ENCODE results near the gene C1orf35. TPM values are rescaled to one million over a fixed set of nuclear protein-coding genes. Genes with fewer than 3 reads are reported as not detected.

The C1orf35 gene
- total and polyA plus RNA-seq, 2 donors (not counting 1 experiment from before 2014, with no cell fraction given) = 4.8 to 7.6 TPM

DNA sequence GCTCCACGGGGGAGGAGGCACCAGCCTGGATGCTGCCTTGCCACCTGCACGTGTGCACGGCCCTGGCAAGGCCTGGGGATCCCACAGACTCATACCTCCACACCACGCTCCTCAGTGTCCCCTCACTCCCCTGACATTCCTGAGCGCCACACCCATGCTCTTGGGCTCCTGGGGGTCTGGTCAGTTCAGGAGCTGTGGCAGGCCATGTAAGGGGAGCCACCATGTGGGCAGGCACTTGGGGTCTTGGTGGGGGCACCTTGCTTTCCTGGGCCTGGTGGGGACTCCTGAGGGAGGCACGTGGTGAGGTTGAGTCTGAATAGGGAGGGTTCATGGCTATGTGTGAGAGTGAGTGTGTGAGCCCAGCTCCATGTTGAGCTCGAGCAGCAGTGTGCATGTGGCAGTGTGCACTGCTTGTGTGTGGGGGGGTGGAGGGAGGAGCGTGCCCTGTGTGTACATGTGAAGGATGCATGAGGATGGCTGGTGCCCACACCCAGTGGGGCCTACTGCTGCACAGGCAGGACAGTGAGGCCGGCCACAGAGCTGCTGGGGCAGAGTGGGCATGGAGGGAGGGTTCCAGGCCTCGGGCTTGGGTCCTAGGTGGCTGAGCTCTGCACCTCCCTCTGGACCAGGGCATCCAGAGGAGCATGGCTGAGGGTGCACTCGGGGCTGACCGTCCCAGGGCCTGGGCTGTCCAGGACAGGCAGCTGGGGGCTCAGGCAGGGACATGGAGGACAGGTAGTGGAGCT lies 48.2 kb upstream of the C1orf35 start:
- Histone ChIP-seq H4K20me1 (ENCODE audit: control insufficient read depth, extremely low read depth, insufficient read depth, low read length) (no peaks in the 10 kb centered on the region), H3K4me2 (ENCODE audit: extremely low read depth, insufficient read depth, low read length) (peak overlapping the region; percentile 56), H3K79me2 (ENCODE audit: control insufficient read depth, insufficient read depth, low read length) (peaks cover 25% of the 10 kb centered on the region), H3K36me3 (ENCODE audit: control insufficient read depth, insufficient read depth, low read length) (peaks cover 10% of the 10 kb centered on the region), H3K4me1 (ENCODE audit: control insufficient read depth, extremely low read depth, insufficient read depth, low read length) (peaks cover 34% of the 10 kb centered on the region), H3K27me3 (ENCODE audit: control insufficient read depth, insufficient read depth, low read length) (no peaks in the 10 kb centered on the region), H3K4me3 (replicated peaks in 1 of 4; ENCODE audit: control extremely low read depth in 1 of 4, insufficient read depth in 1 of 4, low read depth in 3 of 4, low read length in 4 of 4) (peak overlapping the region in 1 of 4 experiments; percentile 49), H3K9me3 (ENCODE audit: control insufficient read depth, insufficient read depth, low read depth, low read length) (no peaks in the 10 kb centered on the region), H3K27ac (ENCODE audit: insufficient read depth, low read length) (peak overlapping the region; percentile 78), H2AFZ (ENCODE audit: low read length) (no peak overlapping the region), H3K9ac (ENCODE audit: insufficient read depth, low read length) (peak overlapping the region; percentile 23)
- TF ChIP-seq, protein P1, sequence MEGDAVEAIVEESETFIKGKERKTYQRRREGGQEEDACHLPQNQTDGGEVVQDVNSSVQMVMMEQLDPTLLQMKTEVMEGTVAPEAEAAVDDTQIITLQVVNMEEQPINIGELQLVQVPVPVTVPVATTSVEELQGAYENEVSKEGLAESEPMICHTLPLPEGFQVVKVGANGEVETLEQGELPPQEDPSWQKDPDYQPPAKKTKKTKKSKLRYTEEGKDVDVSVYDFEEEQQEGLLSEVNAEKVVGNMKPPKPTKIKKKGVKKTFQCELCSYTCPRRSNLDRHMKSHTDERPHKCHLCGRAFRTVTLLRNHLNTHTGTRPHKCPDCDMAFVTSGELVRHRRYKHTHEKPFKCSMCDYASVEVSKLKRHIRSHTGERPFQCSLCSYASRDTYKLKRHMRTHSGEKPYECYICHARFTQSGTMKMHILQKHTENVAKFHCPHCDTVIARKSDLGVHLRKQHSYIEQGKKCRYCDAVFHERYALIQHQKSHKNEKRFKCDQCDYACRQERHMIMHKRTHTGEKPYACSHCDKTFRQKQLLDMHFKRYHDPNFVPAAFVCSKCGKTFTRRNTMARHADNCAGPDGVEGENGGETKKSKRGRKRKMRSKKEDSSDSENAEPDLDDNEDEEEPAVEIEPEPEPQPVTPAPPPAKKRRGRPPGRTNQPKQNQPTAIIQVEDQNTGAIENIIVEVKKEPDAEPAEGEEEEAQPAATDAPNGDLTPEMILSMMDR (conservative IDR thresholded peaks at IDR 0.05 in 1 of 2, IDR thresholded peaks at IDR 0.05 in 1 of 2; ENCODE audit: low read depth in 1 of 2, low read length in 2 of 2) = no peak
- TF ChIP-seq EZH2 (IDR thresholded peaks at IDR 0.05; ENCODE audit: low read length, missing control alignments) = no peak
- no peak for DNase-seq (ENCODE audit: low read depth in 2 of 2)

DNA sequence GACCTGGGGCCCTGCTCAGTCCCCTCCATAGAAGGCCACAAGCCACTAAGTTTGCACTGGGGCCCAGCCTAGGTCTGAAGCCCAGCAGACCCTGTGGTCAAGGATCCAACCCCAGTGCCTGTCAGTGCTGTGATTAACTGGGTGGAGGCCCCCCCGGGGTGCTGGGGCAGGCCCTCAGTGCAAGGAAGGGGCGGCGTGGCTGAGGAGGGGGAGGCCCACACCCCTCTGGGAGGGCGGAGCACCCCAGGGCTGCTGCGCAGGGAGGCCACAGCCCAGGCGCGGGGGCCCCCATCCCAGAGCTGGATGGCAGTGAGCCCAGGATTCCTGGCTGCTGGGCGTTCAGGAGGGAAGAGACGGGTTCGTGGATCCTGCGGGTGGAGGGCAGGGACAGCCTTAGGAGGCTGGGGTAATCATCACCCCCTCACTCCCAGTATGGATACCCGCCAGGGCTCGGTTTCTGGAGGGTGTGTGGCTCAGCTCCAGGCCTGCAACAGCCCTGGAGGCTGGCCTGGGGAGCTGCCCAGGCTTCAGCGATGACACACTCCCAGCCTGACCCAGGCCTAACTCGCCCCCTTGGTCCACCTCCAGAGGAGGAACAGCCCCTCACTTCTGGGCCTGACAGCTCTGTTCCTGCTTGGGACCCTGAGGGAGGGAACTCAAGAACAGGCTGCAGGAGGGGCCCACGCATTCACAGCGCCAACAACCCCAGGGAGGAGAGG lies 47.5 kb upstream of the C1orf35 start:
- H3K27ac ChIP-seq (ENCODE audit: insufficient read depth, low read length) = peak overlapping the region; percentile 78
- no peak for TF ChIP-seq EZH2 (IDR thresholded peaks at IDR 0.05; ENCODE audit: low read length, missing control alignments)
- TF ChIP-seq, protein P1 (conservative IDR thresholded peaks at IDR 0.05 in 1 of 2, IDR thresholded peaks at IDR 0.05 in 1 of 2; ENCODE audit: low read depth in 1 of 2, low read length in 2 of 2) = no peak
- H2AFZ ChIP-seq (ENCODE audit: low read length) = no peak overlapping the region
- peak overlapping the region; percentile 56 for H3K4me2 ChIP-seq (ENCODE audit: extremely low read depth, insufficient read depth, low read length)
- no peaks in the 10 kb centered on the region for H4K20me1 ChIP-seq (ENCODE audit: control insufficient read depth, extremely low read depth, insufficient read depth, low read length)
- no peaks in the 10 kb centered on the region for H3K27me3 ChIP-seq (ENCODE audit: control insufficient read depth, insufficient read depth, low read length)
- H3K4me1 ChIP-seq (ENCODE audit: control insufficient read depth, extremely low read depth, insufficient read depth, low read length) = peaks cover 34% of the 10 kb centered on the region
- peak overlapping the region; percentile 36 for H3K9ac ChIP-seq (ENCODE audit: insufficient read depth, low read length)
- peak overlapping the region in 1 of 4 experiments; percentile 49 for H3K4me3 ChIP-seq (replicated peaks in 1 of 4; ENCODE audit: control extremely low read depth in 1 of 4, insufficient read depth in 1 of 4, low read depth in 3 of 4, low read length in 4 of 4)
- H3K36me3 ChIP-seq (ENCODE audit: control insufficient read depth, insufficient read depth, low read length) = peaks cover 16% of the 10 kb centered on the region
- H3K79me2 ChIP-seq (ENCODE audit: control insufficient read depth, insufficient read depth, low read length) = peaks cover 32% of the 10 kb centered on the region
- H3K9me3 ChIP-seq (ENCODE audit: control insufficient read depth, insufficient read depth, low read depth, low read length) = no peaks in the 10 kb centered on the region
- peak; percentile 82 to 97 for DNase-seq (ENCODE audit: low read depth in 2 of 2)

GRCh38 chr1:228150120-228150460 lies 47.0 kb upstream of the C1orf35 start:
- no peak overlapping the region for H3K9ac ChIP-seq (ENCODE audit: insufficient read depth, low read length)
- peaks cover 34% of the 10 kb centered on the region for H3K4me1 ChIP-seq (ENCODE audit: control insufficient read depth, extremely low read depth, insufficient read depth, low read length)
- peak overlapping the region; percentile 56 for H3K4me2 ChIP-seq (ENCODE audit: extremely low read depth, insufficient read depth, low read length)
- no peaks in the 10 kb centered on the region for H3K27me3 ChIP-seq (ENCODE audit: control insufficient read depth, insufficient read depth, low read length)
- H4K20me1 ChIP-seq (ENCODE audit: control insufficient read depth, extremely low read depth, insufficient read depth, low read length) = no peaks in the 10 kb centered on the region
- peaks cover 16% of the 10 kb centered on the region for H3K36me3 ChIP-seq (ENCODE audit: control insufficient read depth, insufficient read depth, low read length)
- no peak for TF ChIP-seq EZH2 (IDR thresholded peaks at IDR 0.05; ENCODE audit: low read length, missing control alignments)
- TF ChIP-seq, protein P1 (conservative IDR thresholded peaks at IDR 0.05 in 1 of 2, IDR thresholded peaks at IDR 0.05 in 1 of 2; ENCODE audit: low read depth in 1 of 2, low read length in 2 of 2) = no peak
- H3K4me3 ChIP-seq (replicated peaks in 1 of 4; ENCODE audit: control extremely low read depth in 1 of 4, insufficient read depth in 1 of 4, low read depth in 3 of 4, low read length in 4 of 4) = peak overlapping the region; percentile 24 to 49 (median 31)
- no peak overlapping the region for H2AFZ ChIP-seq (ENCODE audit: low read length)
- H3K9me3 ChIP-seq (ENCODE audit: control insufficient read depth, insufficient read depth, low read depth, low read length) = no peaks in the 10 kb centered on the region
- H3K79me2 ChIP-seq (ENCODE audit: control insufficient read depth, insufficient read depth, low read length) = peaks cover 37% of the 10 kb centered on the region
- DNase-seq (ENCODE audit: low read depth in 2 of 2) = no peak
- peak overlapping the region; percentile 78 for H3K27ac ChIP-seq (ENCODE audit: insufficient read depth, low read length)
